SK-N-SH (cell line): ENCODE results near the gene EOMES. TPM values are rescaled to one million over a fixed set of nuclear protein-coding genes. Genes with fewer than 3 reads are reported as not detected.

Experiments
- CTCF ChIA-PET: fragments of 300-600, 350-600 bp; formaldehyde crosslinking; extraction: SDS; loops from one replicate; lab custom pipeline; 2021; lab: Yijun Ruan, JAX
- POLR2A ChIA-PET: fragments of 350-600 bp; sonication (Branson Sonifier 250); formaldehyde crosslinking; extraction: SDS; loops from one replicate; lab custom pipeline; 2020; ENCODE audit warnings: antibody characterized with exemption, inconsistent platforms; lab: Yijun Ruan, JAX
- DNase-seq: peaks from one replicate; pipeline ENCODE4 v3.0.0; 2012
- H2AFZ ChIP-seq: fragments of 200-600 bp; sonication (generic); 2 replicates; pipeline ENCODE4 v1.8.1; 2016; ENCODE audit warnings: antibody characterized with exemption, mild to moderate bottlenecking, low read depth
- H3F3A ChIP-seq: fragments of 200-600 bp; sonication (generic); replicated peaks from 2 replicates; pipeline ENCODE3; 2016; ENCODE audit warnings: antibody characterized with exemption, mild to moderate bottlenecking; ENCODE audit not compliant: insufficient read depth
- H3K27ac ChIP-seq, 2 experiments: fragments of 200-500 bp in 1 of 2; fragments of 200-600 bp in 1 of 2; sonication (Bioruptor generic) in 1 of 2; sonication (generic), shearing (Covaris generic) in 1 of 2; 2 replicates each; pipeline versions ENCODE4 v1.5.1 to v1.6.1; 2014 to 2016; ENCODE audit warnings: low read depth in 2 of 2, inconsistent platforms in 1 of 2, low read length in 1 of 2, mild to moderate bottlenecking in 1 of 2, mixed read lengths in 1 of 2
- H3K27me3 ChIP-seq: fragments of 200-600 bp; sonication (generic), shearing (Covaris generic); 2 replicates; pipeline ENCODE4 v1.6.1; 2016; ENCODE audit warnings: mixed run types; ENCODE audit not compliant: insufficient read depth
- H3K36me3 ChIP-seq, 2 experiments: fragments of 200-500 bp in 1 of 2; fragments of 200-600 bp in 1 of 2; sonication (Bioruptor generic) in 1 of 2; sonication (generic) in 1 of 2; replicated peaks in 1 of 2; 2 replicates each; pipeline versions ENCODE3 to v1.5.1; 2014 to 2016; ENCODE audit warnings: low read length in 1 of 2, mild to moderate bottlenecking in 1 of 2; ENCODE audit not compliant: insufficient read depth in 2 of 2, control insufficient read depth in 1 of 2
- H3K4me1 ChIP-seq, 2 experiments: fragments of 200-500 bp in 1 of 2; fragments of 200-600 bp in 1 of 2; sonication (Bioruptor generic) in 1 of 2; sonication (generic), shearing (Covaris generic) in 1 of 2; 2 replicates each; pipeline versions ENCODE4 v1.5.1 to v1.6.1; 2014 to 2016; ENCODE audit warnings: low read depth in 1 of 2, low read length in 1 of 2, mixed run types in 1 of 2; ENCODE audit not compliant: insufficient read depth in 2 of 2, control insufficient read depth in 1 of 2
- H3K4me2 ChIP-seq: fragments of 200-600 bp; sonication (generic), shearing (Covaris generic); 2 replicates; pipeline ENCODE4 v1.6.1; 2017; ENCODE audit warnings: mixed run types
- H3K4me3 ChIP-seq, 2 experiments: fragments of 200-500 bp in 1 of 2; fragments of 200-600 bp in 1 of 2; sonication (Bioruptor generic) in 1 of 2; sonication (generic), shearing (Covaris generic) in 1 of 2; 2 replicates each; pipeline versions ENCODE4 v1.5.1 to v1.8.1; 2014 to 2016; ENCODE audit warnings: low read depth in 2 of 2, inconsistent platforms in 1 of 2, low read length in 1 of 2, mild to moderate bottlenecking in 1 of 2, mixed read lengths in 1 of 2, moderate library complexity in 1 of 2
- H3K79me2 ChIP-seq: fragments of 200-600 bp; sonication (generic); 2 replicates; pipeline ENCODE4 v1.8.1; 2017; ENCODE audit warnings: mild to moderate bottlenecking; ENCODE audit not compliant: insufficient read depth
- H3K9ac ChIP-seq: fragments of 200-600 bp; sonication (generic); 2 replicates; pipeline ENCODE4 v1.6.1; 2017; ENCODE audit warnings: mixed run types
- H3K9me2 ChIP-seq: fragments of 200-600 bp; sonication (generic); 2 replicates; pipeline ENCODE4 v1.6.1; 2017; ENCODE audit warnings: mixed run types
- H3K9me3 ChIP-seq: fragments of 200-600 bp; sonication (generic); 2 replicates; pipeline ENCODE4 v1.6.1; 2017; ENCODE audit warnings: mixed run types, mild to moderate bottlenecking, moderate library complexity
- H4K20me1 ChIP-seq: fragments of 200-600 bp; sonication (generic); 2 replicates; pipeline ENCODE4 v1.6.1; 2017; ENCODE audit warnings: mild to moderate bottlenecking, mixed run types; ENCODE audit not compliant: insufficient read depth
- CHD2 ChIP-seq: fragments of 150-350 bp; IDR thresholded peaks from 2 replicates; pipeline ENCODE4 v1.6.1; 2018; ENCODE audit warnings: low read length; ENCODE audit not compliant: partially characterized antibody
- FOXJ3 ChIP-seq: sonication (generic); formaldehyde crosslinking; IDR thresholded peaks from 2 replicates; pipeline ENCODE4 v1.5.1; 2020; ENCODE audit warnings: mild to moderate bottlenecking, missing genetic modification reagents
- NFIC ChIP-seq: IDR thresholded peaks from 2 replicates; pipeline ENCODE4 v1.4.0; 2012; ENCODE audit warnings: borderline replicate concordance
- RCOR1 ChIP-seq: fragments of 150-350 bp; IDR thresholded peaks from 2 replicates; pipeline ENCODE4 v1.6.1; 2017; ENCODE audit warnings: antibody characterized with exemption, low read length
- RXRA ChIP-seq: IDR thresholded peaks from 2 replicates; pipeline ENCODE4 v1.4.0; 2012; ENCODE audit warnings: low read depth, mild to moderate bottlenecking, borderline replicate concordance
- TCF12 ChIP-seq: IDR thresholded peaks from 2 replicates; pipeline ENCODE4 v1.4.0; 2012
- USF1 ChIP-seq: IDR thresholded peaks from 2 replicates; pipeline ENCODE4 v1.4.0; 2012; ENCODE audit warnings: low read depth, borderline replicate concordance
- WGBS: methylation state at CpG from one replicate; pipeline ENCODE4 v1.1.6; 2017; ENCODE audit warnings: low lambda C conversion rate; 5-methylcytosine and 5-hydroxymethylcytosine counted together
- polyA plus RNA-seq, 3 experiments: library from polyadenylated mRNA; depleted of rRNA; stranded (reverse); fragments of >200 nt; gene quantifications; 2 replicates each; pipeline ENCODE4 v1.2.3, GENCODE V29; 2012
- TF ChIP-seq, protein P1 (sequence below): fragments of 150-350 bp; IDR thresholded peaks from 2 replicates; pipeline ENCODE4 v1.6.1; 2017; ENCODE audit warnings: antibody characterized with exemption, low read length, low read depth, borderline replicate concordance
- TF ChIP-seq, protein P2 (sequence below): IDR thresholded peaks from 2 replicates; pipeline ENCODE4 v1.4.0; 2012; ENCODE audit warnings: low read depth

Gene EOMES
- polyA plus RNA-seq, 1 of the 3 experiments (the other 2 are of a cell fraction), result not detected

GRCh38 chr3:27715863-27716262, 6.3 kb downstream of the EOMES start (continued):
- TF ChIP-seq, protein P1, sequence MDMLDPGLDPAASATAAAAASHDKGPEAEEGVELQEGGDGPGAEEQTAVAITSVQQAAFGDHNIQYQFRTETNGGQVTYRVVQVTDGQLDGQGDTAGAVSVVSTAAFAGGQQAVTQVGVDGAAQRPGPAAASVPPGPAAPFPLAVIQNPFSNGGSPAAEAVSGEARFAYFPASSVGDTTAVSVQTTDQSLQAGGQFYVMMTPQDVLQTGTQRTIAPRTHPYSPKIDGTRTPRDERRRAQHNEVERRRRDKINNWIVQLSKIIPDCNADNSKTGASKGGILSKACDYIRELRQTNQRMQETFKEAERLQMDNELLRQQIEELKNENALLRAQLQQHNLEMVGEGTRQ, result no peak
- TF ChIP-seq TCF12, result no peak

DNA sequence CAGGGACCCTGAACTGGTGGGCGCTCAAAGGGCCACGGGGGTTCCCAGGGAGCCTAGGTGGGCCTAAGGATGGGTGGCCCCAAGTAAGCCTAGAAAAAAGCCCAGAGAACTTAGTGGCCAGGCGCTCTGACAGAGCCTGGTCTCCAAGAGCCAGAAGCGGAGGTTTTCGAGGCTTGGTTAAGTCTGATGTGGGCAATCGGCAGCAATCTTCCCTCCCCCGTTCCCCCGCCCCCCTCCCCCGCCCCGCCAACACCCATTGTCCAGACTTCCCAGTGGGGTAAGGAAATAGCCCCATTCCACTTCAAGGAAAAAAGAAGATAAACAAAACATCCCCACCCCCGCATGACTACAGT, 6.7 kb downstream of the EOMES start:
- POLR2A ChIA-PET, result no interaction called here
- CTCF ChIA-PET, result interaction anchor here (1.2 to 1.3 kb wide), 2 partner anchors 11 to 24 kb away, joined by 3 to 5 read pairs; no protein-coding TSS in a partner anchor
- 3% methylated on average over 7 of the region's 11 CpGs for WGBS

DNA sequence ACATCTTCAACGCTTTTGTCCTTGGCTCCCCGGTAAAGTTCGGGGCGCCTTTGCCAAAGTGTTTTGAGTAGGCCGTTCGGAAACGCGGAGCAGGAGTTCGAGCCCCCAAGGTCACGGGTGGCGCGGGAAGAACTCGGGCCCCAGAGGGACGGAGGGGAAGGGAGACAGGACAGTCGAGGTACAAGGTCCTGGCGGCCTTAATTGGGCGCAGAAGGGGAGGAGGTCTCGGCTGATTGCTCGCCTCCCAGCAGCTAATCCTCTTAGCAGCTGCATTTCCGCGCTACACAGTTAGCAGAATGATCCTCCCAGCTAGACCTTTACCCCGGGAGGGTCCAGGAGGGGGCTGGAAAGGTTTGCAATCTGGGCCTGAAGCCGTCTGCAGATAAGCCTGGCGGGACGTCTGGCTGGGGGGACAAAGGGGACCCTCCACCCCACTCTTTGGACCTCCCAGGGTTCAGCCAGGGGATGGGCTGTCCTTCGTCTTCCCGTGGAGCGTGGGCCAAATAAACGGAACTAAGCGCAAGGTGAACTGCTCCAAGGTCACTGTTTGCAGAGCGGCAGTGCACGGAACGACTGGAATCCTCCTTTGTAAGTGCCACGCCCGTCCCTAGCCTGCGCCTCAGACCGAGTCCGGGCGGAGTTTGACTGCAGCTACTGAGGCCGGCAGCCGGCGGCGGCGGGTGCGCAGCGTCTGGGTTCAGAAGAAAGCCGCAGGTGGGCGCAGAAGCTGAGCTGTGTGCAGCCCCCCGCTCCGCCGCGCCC, 7.2 kb downstream of the EOMES start:
- Histone ChIP-seq H3K36me3 (no peaks in the 10 kb centered on the region), H3K9me2 (no peaks in the 10 kb centered on the region), H4K20me1 (no peaks in the 10 kb centered on the region), H2AFZ (no peak overlapping the region), H3K4me3 (no peak overlapping the region; a peak in 1 of 4 replicates), H3K27ac (no peak overlapping the region), H3K9ac (no peak overlapping the region), H3K79me2 (no peaks in the 10 kb centered on the region), H3K4me1 (peaks cover 0 to 24% of the 10 kb centered on the region in 2 experiments; a peak in 2 of 4 replicates), H3F3A (no peaks in the 10 kb centered on the region), H3K27me3 (peaks cover 81% of the 10 kb centered on the region), H3K4me2 (peak overlapping the region; percentile 39; the same call in 1 of the 2 replicates), H3K9me3 (no peaks in the 10 kb centered on the region)
- DNase-seq, result no peak
- POLR2A ChIA-PET, result no interaction called here
- CTCF ChIA-PET, result interaction anchor here (1.2 to 1.3 kb wide), 2 partner anchors 12 to 25 kb away, joined by 3 to 5 read pairs; no protein-coding TSS in a partner anchor
- WGBS, result 22% methylated on average over 31 of the region's 52 CpGs
- TF ChIP-seq RCOR1 (no peak), RXRA (no peak)
- TF ChIP-seq, all 33 proteins: peak for 0

More for the DNA sequence above, 6.7 kb downstream of the EOMES start:
- Histone ChIP-seq H3K9me3 (no peaks in the 10 kb centered on the region), H3K9ac (no peak overlapping the region), H2AFZ (no peak overlapping the region), H3K4me1 (peaks cover 0 to 24% of the 10 kb centered on the region in 2 experiments; a peak in 2 of 4 replicates), H3K4me2 (peak overlapping the region; percentile 39; the same call in 1 of the 2 replicates), H3F3A (no peaks in the 10 kb centered on the region), H3K27me3 (peaks cover 83% of the 10 kb centered on the region), H3K36me3 (no peaks in the 10 kb centered on the region), H3K79me2 (no peaks in the 10 kb centered on the region), H3K27ac (no peak overlapping the region), H4K20me1 (no peaks in the 10 kb centered on the region), H3K4me3 (no peak overlapping the region), H3K9me2 (no peaks in the 10 kb centered on the region)
- no peak for DNase-seq
- no peak for TF ChIP-seq USF1
- TF ChIP-seq, protein P2, sequence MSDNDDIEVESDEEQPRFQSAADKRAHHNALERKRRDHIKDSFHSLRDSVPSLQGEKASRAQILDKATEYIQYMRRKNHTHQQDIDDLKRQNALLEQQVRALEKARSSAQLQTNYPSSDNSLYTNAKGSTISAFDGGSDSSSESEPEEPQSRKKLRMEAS, result no peak
- no peak for TF ChIP-seq CHD2
- TF ChIP-seq FOXJ3 (CRISPR knock-in tag), result no peak
- TF ChIP-seq NFIC, result no peak
